GM18511 (cell line): ENCODE measurements around the gene TLR10.
A peak's percentile ranks its signal among the peaks of the same experiment; 100 is the strongest.

Experiments used
- ATAC-seq: cut with Tn5 transposase; IDR thresholded peaks from one replicate; pipeline ENCODE4 v1.9.1; 2021; ENCODE audit warnings: mild to moderate bottlenecking, moderate library complexity; ENCODE audit not compliant: unreplicated experiment

Gene TLR10

GRCh38 chr4:38733663-38734062 lies 49.1 kb downstream of the TLR10 start:
- ATAC-seq = no peak

- ATAC-seq = peak; percentile 95
These were observed 51.8 kb downstream of the TLR10 start for GRCh38 chr4:38730830-38731646.

DNA sequence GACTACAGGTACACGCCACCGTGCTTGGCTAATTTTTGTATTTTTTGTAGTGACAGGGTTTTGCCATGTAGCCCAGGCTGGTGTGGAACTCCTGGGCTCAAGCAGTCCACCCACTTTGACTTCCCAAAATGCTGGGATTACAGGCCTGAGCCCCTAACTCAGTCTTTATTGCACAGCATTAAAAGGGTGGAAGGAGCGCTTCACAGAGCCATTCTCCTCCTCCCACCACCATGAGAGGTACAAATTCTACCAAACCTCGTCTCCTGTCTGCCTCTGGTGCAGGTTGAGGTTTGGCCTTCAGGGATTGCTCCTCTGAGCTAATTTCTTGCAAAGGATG lies 52.3 kb downstream of the TLR10 start:
- no peak for ATAC-seq

DNA sequence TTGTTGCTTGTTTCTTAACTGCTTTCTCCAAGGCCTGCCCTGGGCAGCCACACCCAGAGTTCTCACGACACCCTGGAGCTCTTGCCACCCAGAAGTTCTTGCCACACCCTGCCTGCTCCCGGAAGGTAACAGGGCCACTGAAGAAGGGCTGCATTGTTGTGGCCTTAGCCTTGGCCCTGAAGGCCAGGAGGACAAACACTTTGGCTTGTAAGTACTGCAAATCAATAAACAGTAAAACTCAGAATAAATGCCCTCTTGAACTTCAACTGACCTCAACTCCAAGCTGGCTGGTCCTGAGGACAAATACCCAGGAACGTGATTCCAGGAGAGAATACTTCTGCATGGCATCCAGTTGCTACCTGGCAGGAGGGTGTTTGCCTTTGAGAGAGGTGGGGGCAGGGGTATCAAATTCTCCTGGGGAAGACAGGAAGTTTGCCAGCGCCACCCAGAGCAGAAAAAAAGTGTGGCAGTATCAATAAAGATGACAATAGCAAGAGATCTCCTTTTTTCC lies 54.1 kb downstream of the TLR10 start:
- ATAC-seq = no peak

GRCh38 chr4:38724475-38724808 lies 58.3 kb downstream of the TLR10 start:
- no peak for ATAC-seq

DNA sequence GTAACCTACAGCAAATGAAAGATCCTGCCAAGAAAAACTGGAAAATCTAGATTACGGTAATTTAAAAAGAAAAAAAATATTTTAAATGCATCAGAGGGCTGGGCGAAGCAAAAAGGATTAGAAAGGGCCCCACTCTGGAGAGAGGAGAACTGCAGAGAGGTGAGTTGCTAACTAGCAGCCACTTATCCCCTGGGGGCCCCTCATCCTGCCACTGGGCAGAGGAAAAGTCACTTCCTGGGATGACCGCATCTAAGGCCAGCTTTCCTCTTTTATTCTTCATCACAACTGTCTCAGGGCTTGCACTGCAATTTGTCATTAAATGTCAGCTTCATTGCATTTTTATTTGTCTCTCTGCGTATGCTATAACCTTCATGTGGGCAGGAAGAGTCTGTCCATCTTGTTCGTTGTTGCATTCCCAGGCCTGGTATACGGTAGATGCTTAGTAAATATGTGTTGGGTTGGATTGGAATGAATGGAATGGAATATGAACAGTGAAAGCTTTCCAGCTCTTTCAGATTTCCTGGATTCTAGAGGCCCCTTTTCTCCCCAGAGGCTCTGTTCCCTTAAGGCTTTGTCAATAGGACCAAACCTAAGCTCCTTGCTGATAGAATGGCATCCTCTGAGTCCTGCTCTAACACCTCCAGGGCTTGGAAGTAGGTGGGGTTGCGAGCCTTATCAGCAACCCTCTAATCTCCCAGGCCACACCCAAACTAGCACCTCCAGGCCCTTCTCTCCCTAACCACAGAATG lies 58.9 kb downstream of the TLR10 start:
- ATAC-seq = no peak

DNA sequence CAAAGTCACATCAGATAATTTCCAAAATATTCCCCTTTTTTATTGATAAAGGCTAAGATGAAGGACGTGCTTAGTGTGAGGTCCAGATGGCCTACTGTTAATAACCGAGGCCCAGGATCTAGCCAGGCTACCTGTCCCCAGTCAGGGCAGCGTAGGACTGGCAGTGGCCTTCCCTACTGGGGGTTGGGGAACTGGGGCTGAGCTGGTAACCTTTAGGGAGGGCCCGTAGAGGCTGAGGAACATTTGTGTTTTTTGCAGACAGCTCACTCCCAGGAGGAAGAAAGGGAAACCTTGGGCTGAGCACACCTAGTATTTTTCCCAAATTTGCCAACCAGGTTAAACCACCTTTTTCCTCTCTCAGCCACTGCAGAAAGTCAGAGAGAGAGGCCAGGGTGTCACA lies 59.7 kb downstream of the TLR10 start:
- ATAC-seq = no peak
